Left colon (tissue), 2 donors: ENCODE results near the gene HTR2B. TPM values are rescaled to one million over a fixed set of nuclear protein-coding genes. Genes with fewer than 3 reads are reported as not detected.
A peak's percentile ranks its signal among the peaks of the same experiment; 100 is the strongest.
"Not testable (repeated sequence)": the region's sequence is repeated elsewhere in the genome, so short reads cannot be mapped to it uniquely, and the experiment has no call there.

Experiments used
- ATAC-seq: fragments of 200-7000 bp; cut with Tn5 transposase; one replicate; pipeline ENCODE4 v1.9.1; 2020; ENCODE audit warnings: mild to moderate bottlenecking, moderate library complexity
- DNase-seq, 2 donors: peaks; one replicate each; pipeline ENCODE4 v3.0.0-alpha.2; 2020
- intact Hi-C, 2 donors: fragments of 100-400 bp; cut with DNase I in 1 of 2; cut with micrococcal nuclease in 1 of 2; formaldehyde crosslinking; loops; one replicate each; pipeline versions ENCODE4 v1.11.2 to v1.14.0; 2022; cut with DNase I, micrococcal nuclease
- total RNA-seq, 2 donors: library from RNA; stranded (reverse); fragmentation: NEBNext Ultra II Directional; extraction: Animal tissue kit (Norgen Biotek cat#: 25700); gene quantifications; one replicate each; pipeline ENCODE4 v1.2.1, GENCODE V29; 2021
- donor health status: DM: no; HTN: no; CAD: no.
- donor health status: DM: yes; HTN: yes; CAD: no.

The HTR2B gene
- total RNA-seq, 2 donors from 2014 or later, result 0.12 to 0.22 TPM

- DNase-seq (no peak), ATAC-seq (no peak)
- intact Hi-C loops, result loop anchor here in 1 of 2 donors (5.0 to 10.0 kb wide), 2 partner anchors 92 to 310 kb away; partner anchors contain the start of gene ARMC9
Observed at GRCh38 chr2:231102772-231103171, 22.1 kb downstream of the HTR2B start.

- intact Hi-C loops, result loop anchor here in 1 of 2 donors (5.0 to 10.0 kb wide), 2 partner anchors 94 to 311 kb away; partner anchors contain the start of gene ARMC9
- ATAC-seq (peak; percentile 62), DNase-seq (no peak)
Observed at GRCh38 chr2:231100990-231101389, 23.9 kb downstream of the HTR2B start.

- DNase-seq, result not testable (repeated sequence)
- intact Hi-C loops, result loop anchor here in 1 of 2 donors (5.0 to 10.0 kb wide), 2 partner anchors 94 to 312 kb away; partner anchors contain the start of gene ARMC9
- ATAC-seq, result peak; percentile 70
Observed at GRCh38 chr2:231100321-231100720, 24.5 kb downstream of the HTR2B start.

- intact Hi-C loops, result loop anchor here in 1 of 2 donors (5.0 to 10.0 kb wide), 2 partner anchors 95 to 312 kb away; partner anchors contain the start of gene ARMC9
- peak in 1 of 2 donors; percentile 25 for DNase-seq
- ATAC-seq, result no peak
Observed at GRCh38 chr2:231099918-231100317, 24.9 kb downstream of the HTR2B start.

- intact Hi-C loops, result no loop called here
- ATAC-seq (peak; percentile 86), DNase-seq (no peak)
Observed at GRCh38 chr2:231094736-231095346, 30.0 kb downstream of the HTR2B start.

- intact Hi-C loops, result no loop called here
- peak; percentile 59 for ATAC-seq
- peak; percentile 61 to 68 for DNase-seq
Observed at GRCh38 chr2:231093933-231094332, 30.9 kb downstream of the HTR2B start.

GRCh38 chr2:231088754-231089153 lies 36.1 kb downstream of the HTR2B start:
- DNase-seq, result no peak
- peak; percentile 77 for ATAC-seq
- intact Hi-C loops, result no loop called here

- DNase-seq (no peak), ATAC-seq (no peak)
- intact Hi-C loops, result no loop called here
Observed at GRCh38 chr2:231084565-231084964, 40.3 kb downstream of the HTR2B start.

GRCh38 chr2:231069379-231070054 lies 55.3 kb downstream of the HTR2B start:
- intact Hi-C loops, result no loop called here
- DNase-seq, result no peak
- peak; percentile 64 for ATAC-seq

GRCh38 chr2:231068525-231069222 lies 56.2 kb downstream of the HTR2B start:
- DNase-seq, result no peak
- intact Hi-C loops, result no loop called here
- peak; percentile 89 for ATAC-seq

GRCh38 chr2:231067531-231067930 lies 57.3 kb downstream of the HTR2B start:
- DNase-seq, intact Hi-C loops, ATAC-seq: not testable (repeated sequence)

- ATAC-seq (no peak), DNase-seq (no peak)
- intact Hi-C loops, result no loop called here
Observed at GRCh38 chr2:231065966-231066365, 58.9 kb downstream of the HTR2B start.

GRCh38 chr2:231063347-231063746 lies 61.5 kb downstream of the HTR2B start:
- DNase-seq, result no peak
- intact Hi-C loops, result no loop called here

GRCh38 chr2:231062776-231063175 lies 62.1 kb downstream of the HTR2B start:
- intact Hi-C loops, result no loop called here
- DNase-seq (no peak), ATAC-seq (no peak)

More at GRCh38 chr2:231063347-231063746, 61.5 kb downstream of the HTR2B start:
- ATAC-seq, result no peak

GRCh38 chr2:231059756-231060155 lies 65.1 kb downstream of the HTR2B start:
- intact Hi-C loops, result no loop called here
- ATAC-seq (no peak), DNase-seq (no peak)

GRCh38 chr2:231058761-231059550 lies 65.9 kb downstream of the HTR2B start:
- intact Hi-C loops, result no loop called here
- no peak for ATAC-seq
- no peak for DNase-seq
